Measurements from ENCODE around the gene DDX56.

Gene DDX56

DNA sequence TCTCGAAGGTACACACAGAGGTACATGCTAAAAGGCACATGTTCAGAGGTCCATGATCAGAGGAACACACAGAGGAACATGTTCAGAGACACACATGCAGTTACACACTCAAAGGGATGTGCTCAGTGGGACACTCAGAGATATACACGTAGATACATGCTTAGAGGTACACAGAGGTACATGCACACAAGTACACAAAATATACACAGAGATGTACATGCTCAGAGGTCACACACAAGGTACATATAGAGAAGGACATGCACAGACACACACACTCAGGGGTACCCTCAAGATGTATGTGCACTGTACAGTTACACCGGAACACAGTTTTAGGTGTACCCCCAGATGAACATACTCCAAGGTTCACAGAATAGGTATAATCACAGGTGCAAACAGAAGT lies 51.4 kb downstream of the DDX56 start:
- Histone ChIP-seq H3K4me3 (ENCODE audit: low read length in 2 of 2) (no peak overlapping the region), H3K36me3 (ENCODE audit: control insufficient read depth in 2 of 2, insufficient read depth in 2 of 2, low read length in 2 of 2) (no peaks in the 10 kb centered on the region), H3K4me1 (ENCODE audit: control insufficient read depth in 2 of 2, insufficient read depth in 2 of 2, low read length in 2 of 2) (no peaks in the 10 kb centered on the region), H3K9ac (ENCODE audit: low read depth in 1 of 2, low read length in 2 of 2) (no peak overlapping the region), H3K27ac (ENCODE audit: low read depth in 2 of 2, low read length in 2 of 2) (no peak overlapping the region), H3K9me3 (ENCODE audit: control insufficient read depth in 2 of 2, low read length in 2 of 2) (peaks cover 0 to under 1% of the 10 kb centered on the region in 2 donors), H3K27me3 (ENCODE audit: control insufficient read depth in 2 of 2, insufficient read depth in 2 of 2, low read length in 2 of 2) (peaks cover 0 to 4% of the 10 kb centered on the region in 2 donors)

DNA sequence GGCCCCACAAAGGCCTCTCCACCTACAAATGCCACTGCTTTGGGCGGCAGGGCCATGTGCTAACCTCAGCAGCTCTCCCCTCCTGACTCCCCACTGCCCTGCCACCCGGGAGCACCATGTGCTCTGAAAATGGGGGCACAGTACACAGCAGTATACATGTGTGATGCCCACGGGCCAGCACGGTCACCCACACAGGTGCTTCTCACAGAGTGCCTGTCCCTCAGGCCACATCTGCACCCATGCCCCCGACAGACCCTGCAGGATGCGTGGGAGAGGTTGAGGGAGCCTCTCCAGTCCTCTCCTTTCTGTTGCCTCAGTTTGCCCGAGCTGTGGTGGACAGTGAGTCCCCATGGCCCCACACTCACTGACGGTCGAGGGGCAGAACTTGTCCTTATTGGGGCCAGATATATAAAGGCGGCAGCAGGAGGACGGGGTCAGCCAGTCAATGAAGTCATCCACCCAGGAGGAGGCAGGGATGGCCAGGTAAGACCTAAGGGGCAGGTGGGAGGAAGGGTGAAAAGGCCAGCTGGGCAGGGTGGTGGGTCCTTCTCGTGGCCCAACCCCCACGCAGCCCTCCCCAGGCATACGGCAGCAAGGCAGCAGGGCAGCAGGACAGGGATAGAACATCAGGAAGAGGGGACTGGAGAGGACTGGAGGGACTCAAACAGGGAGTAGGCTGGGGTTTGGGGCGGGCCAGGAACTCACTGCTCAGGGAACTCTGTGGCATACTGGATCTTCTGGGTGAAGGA lies 52.2 kb downstream of the DDX56 start:
- no peaks in the 10 kb centered on the region for H3K36me3 ChIP-seq (ENCODE audit: control insufficient read depth in 2 of 2, insufficient read depth in 2 of 2, low read length in 2 of 2)
- no peak overlapping the region for H3K27ac ChIP-seq (ENCODE audit: low read depth in 2 of 2, low read length in 2 of 2)
- no peaks in the 10 kb centered on the region for H3K4me1 ChIP-seq (ENCODE audit: control insufficient read depth in 2 of 2, insufficient read depth in 2 of 2, low read length in 2 of 2)
- H3K9ac ChIP-seq (ENCODE audit: low read depth in 1 of 2, low read length in 2 of 2), result no peak overlapping the region
- H3K27me3 ChIP-seq (ENCODE audit: control insufficient read depth in 2 of 2, insufficient read depth in 2 of 2, low read length in 2 of 2), result peaks cover 0 to 4% of the 10 kb centered on the region in 2 donors
- H3K4me3 ChIP-seq (ENCODE audit: low read length in 2 of 2), result no peak overlapping the region
- no peaks in the 10 kb centered on the region for H3K9me3 ChIP-seq (ENCODE audit: control insufficient read depth in 2 of 2, low read length in 2 of 2)

DNA sequence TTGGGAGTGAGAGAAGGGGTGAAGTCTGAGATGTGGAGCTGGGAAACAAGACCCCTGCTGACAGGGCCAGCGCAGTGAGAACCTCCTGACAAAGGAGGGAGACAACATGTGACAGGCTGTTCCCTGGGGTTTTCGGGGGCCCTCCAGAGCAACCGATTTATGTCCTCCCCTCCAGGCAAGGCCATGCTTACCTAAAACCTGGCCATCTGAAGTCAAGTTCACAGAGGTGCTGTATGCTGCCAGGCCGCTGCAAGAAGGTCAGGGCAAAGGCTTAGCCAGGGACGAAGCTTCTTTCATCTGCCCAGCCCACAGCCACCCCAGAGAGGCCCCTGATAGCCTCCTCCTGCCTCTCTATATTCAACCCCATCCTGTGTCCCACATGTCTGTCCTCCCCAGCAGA lies 53.1 kb downstream of the DDX56 start:
- H3K36me3 ChIP-seq (ENCODE audit: control insufficient read depth in 2 of 2, insufficient read depth in 2 of 2, low read length in 2 of 2), result no peaks in the 10 kb centered on the region
- H3K9me3 ChIP-seq (ENCODE audit: control insufficient read depth in 2 of 2, low read length in 2 of 2), result no peaks in the 10 kb centered on the region
- no peak overlapping the region for H3K27ac ChIP-seq (ENCODE audit: low read depth in 2 of 2, low read length in 2 of 2)
- H3K9ac ChIP-seq (ENCODE audit: low read depth in 1 of 2, low read length in 2 of 2), result no peak overlapping the region
- no peaks in the 10 kb centered on the region for H3K4me1 ChIP-seq (ENCODE audit: control insufficient read depth in 2 of 2, insufficient read depth in 2 of 2, low read length in 2 of 2)
- peaks cover 0 to 4% of the 10 kb centered on the region in 2 donors for H3K27me3 ChIP-seq (ENCODE audit: control insufficient read depth in 2 of 2, insufficient read depth in 2 of 2, low read length in 2 of 2)
- no peak overlapping the region for H3K4me3 ChIP-seq (ENCODE audit: low read length in 2 of 2)

DNA sequence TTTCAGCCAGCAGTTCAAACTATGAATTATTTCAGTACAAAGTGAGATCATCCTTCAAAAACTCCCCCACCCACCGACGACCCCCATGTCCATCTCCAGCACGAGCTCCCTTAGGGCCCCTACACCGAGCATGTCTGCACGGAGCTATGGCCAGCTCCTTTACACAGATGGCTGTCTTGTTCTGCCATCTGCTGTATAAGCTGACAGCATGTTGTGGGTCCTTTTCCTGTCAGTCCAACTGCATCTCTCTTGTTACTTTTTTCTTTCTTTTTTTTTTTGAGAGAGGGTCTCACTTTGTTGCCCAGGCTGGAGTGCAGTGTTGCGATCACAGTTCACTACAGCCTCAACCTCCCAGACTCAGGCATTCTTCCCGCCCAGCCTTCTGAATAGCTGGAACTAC lies 54.2 kb downstream of the DDX56 start:
- Histone ChIP-seq H3K9me3 (ENCODE audit: control insufficient read depth in 2 of 2, low read length in 2 of 2) (no peaks in the 10 kb centered on the region), H3K4me1 (ENCODE audit: control insufficient read depth in 2 of 2, insufficient read depth in 2 of 2, low read length in 2 of 2) (no peaks in the 10 kb centered on the region), H3K36me3 (ENCODE audit: control insufficient read depth in 2 of 2, insufficient read depth in 2 of 2, low read length in 2 of 2) (no peaks in the 10 kb centered on the region), H3K27me3 (ENCODE audit: control insufficient read depth in 2 of 2, insufficient read depth in 2 of 2, low read length in 2 of 2) (peaks cover 0 to 4% of the 10 kb centered on the region in 2 donors), H3K9ac (ENCODE audit: low read depth in 1 of 2, low read length in 2 of 2) (no peak overlapping the region), H3K4me3 (ENCODE audit: low read length in 2 of 2) (no peak overlapping the region), H3K27ac (ENCODE audit: low read depth in 2 of 2, low read length in 2 of 2) (no peak overlapping the region)

DNA sequence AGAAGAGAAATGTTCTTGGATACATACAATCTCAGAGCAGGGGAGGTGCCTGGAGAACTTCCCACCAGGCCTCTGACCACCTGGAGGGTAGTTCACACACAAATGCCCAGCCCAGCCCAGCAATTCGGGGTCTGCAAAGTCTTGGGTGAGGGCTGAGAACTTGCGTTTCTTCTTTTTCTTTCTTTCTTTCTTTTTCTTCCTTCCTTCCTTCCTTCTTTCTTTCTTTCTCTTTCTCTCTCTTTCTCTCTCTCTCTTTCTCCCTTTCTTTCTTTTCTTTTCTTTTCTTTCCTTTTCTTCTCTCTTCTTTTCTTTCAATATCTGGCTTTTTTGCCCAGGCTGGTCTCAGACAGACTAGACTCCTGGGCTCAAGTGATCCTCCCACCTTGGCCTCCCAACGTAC lies 54.9 kb downstream of the DDX56 start:
- Histone ChIP-seq H3K9ac (ENCODE audit: low read depth in 1 of 2, low read length in 2 of 2) (no peak overlapping the region), H3K27me3 (ENCODE audit: control insufficient read depth in 2 of 2, insufficient read depth in 2 of 2, low read length in 2 of 2) (peaks cover 0 to 4% of the 10 kb centered on the region in 2 donors), H3K4me1 (ENCODE audit: control insufficient read depth in 2 of 2, insufficient read depth in 2 of 2, low read length in 2 of 2) (no peaks in the 10 kb centered on the region), H3K4me3 (ENCODE audit: low read length in 2 of 2) (no peak overlapping the region), H3K27ac (ENCODE audit: low read depth in 2 of 2, low read length in 2 of 2) (no peak overlapping the region), H3K36me3 (ENCODE audit: control insufficient read depth in 2 of 2, insufficient read depth in 2 of 2, low read length in 2 of 2) (no peaks in the 10 kb centered on the region), H3K9me3 (ENCODE audit: control insufficient read depth in 2 of 2, low read length in 2 of 2) (no peaks in the 10 kb centered on the region)

DNA sequence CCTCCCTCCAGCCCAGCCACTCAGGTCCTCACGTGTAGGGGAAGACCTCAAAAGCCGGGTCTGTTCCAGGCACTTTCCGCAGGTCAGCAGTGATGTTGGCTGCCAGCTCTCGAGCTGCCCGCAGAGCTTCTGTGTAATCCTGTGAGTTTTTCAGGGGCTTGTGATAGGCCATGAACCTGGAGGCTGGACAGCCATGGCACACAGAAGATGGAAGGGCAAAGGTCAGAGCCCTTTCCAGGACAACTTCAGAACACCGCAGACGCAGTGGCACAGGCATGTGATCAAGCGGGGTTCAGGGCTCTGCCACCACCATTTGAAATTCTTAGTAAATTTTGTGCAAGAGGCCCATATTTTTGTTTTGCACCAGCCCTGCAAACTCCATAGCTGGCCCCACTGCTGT lies 56.5 kb downstream of the DDX56 start:
- Histone ChIP-seq H3K36me3 (ENCODE audit: control insufficient read depth in 2 of 2, insufficient read depth in 2 of 2, low read length in 2 of 2) (no peaks in the 10 kb centered on the region), H3K9ac (ENCODE audit: low read depth in 1 of 2, low read length in 2 of 2) (no peak overlapping the region), H3K27ac (ENCODE audit: low read depth in 2 of 2, low read length in 2 of 2) (no peak overlapping the region), H3K4me1 (ENCODE audit: control insufficient read depth in 2 of 2, insufficient read depth in 2 of 2, low read length in 2 of 2) (no peaks in the 10 kb centered on the region), H3K4me3 (ENCODE audit: low read length in 2 of 2) (no peak overlapping the region), H3K9me3 (ENCODE audit: control insufficient read depth in 2 of 2, low read length in 2 of 2) (no peaks in the 10 kb centered on the region), H3K27me3 (ENCODE audit: control insufficient read depth in 2 of 2, insufficient read depth in 2 of 2, low read length in 2 of 2) (no peaks in the 10 kb centered on the region)
